HG03521 (cell line): ENCODE results near the gene CPEB1.
"Not testable (repeated sequence)": the region's sequence is repeated elsewhere in the genome, so short reads cannot be mapped to it uniquely, and the experiment has no call there.

Source experiments
- ATAC-seq: cut with Tn5 transposase; IDR thresholded peaks from one replicate; pipeline ENCODE4 v1.9.1; 2021; ENCODE audit warnings: mild to moderate bottlenecking, moderate library complexity; ENCODE audit not compliant: unreplicated experiment

The CPEB1 gene

DNA sequence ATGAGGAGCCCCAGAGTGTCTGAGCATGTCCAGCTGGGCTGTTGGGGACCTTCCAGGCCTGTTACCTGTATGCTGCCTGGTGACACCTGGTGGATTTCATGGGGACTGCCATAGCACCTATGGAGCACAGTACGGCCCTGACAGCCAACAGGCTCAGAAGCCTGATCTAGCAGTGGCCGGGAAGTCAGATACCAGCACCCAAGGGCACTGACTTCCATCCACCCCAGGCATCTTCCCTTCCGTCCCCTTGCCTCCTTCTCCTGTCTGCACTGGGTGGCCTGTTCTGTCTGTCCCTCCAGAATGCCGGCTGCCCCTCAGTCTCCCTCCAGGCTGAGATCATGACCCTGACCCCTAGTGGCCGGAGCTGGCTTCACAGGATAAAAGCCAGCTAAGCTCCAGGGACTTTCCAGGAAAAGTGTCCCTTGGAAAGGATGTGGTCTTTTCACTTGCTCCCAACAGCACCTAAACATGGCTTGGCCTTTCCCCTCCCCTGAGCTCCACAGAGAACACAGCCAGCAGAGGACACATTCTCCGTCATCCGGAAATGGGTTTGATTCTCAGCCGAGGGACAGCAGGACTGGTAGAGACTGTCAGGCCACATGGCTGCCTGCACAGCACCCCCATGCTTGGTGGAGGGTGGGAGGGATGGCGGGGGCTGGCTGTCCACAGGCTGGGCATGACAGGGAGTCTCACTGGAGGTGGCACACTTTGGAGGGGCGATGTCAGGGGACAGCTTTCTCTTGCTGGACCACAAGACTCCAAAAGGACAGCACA, 116.4 kb downstream of the CPEB1 start:
- ATAC-seq, result peak; percentile 84

GRCh38 chr15:82530006-82530405, 117.2 kb downstream of the CPEB1 start:
- no peak for ATAC-seq

DNA sequence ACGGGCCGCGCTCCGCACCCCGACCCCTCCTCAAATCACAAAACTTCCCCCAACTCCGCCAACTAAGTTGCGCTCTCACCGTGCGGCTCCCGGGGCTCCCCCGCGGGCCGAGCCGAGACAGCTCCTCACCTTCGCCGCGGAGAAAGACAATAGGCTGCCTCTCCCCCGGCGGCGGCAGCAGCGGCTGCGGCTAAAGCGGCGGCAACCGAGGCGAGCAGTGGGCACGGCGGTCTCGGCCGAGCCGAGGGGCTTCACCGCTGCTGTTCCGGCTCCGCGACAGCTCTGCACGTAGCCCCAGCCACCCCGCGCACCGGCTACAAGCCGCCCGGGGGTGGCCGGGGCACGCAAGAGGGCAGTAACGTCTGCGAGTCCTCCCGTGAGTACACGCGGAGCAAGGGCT, 133.6 kb downstream of the CPEB1 start:
- ATAC-seq, result not testable (repeated sequence)

DNA sequence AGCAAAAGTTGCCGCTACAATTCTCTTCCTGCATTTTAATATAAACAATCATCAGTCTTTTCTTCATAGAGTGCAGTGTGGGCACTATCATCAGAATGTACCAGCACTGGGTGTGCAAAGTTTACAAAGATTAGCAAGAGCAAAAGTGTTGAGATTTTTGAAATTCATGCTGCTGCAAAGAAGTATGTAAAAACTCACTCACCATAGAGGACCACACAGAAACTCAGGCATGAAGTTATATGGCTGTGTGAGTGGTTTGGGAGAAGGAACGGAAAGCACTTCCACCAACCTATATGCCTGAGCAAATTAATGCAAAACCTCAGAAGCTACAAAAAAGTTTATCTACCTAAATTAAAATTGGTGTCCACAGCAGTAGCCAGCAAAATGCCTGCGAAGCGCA, 139.5 kb downstream of the CPEB1 start:
- not testable (repeated sequence) for ATAC-seq

GRCh38 chr15:82507087-82507486, 140.1 kb downstream of the CPEB1 start:
- not testable (repeated sequence) for ATAC-seq

DNA sequence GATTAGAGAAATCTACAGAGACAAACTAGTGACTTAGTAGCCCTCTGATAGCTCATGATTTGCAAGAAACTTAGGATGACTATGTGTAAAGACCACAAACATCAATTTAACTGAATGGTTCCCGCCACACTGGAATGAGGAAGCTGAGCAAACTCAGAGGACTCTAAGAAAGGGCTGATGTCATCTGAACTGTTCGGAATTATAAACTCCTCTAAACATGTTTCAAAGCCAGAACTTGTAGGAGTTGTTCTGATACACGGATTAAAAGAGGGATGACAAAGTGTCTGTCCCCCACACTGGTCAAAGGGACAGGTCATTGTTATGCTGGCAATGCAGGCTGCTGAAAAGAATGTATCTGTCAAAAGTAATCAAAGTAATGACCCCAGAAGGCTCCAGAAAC, 141.3 kb downstream of the CPEB1 start:
- not testable (repeated sequence) for ATAC-seq

GRCh38 chr15:82504074-82504473, 143.1 kb downstream of the CPEB1 start:
- ATAC-seq, result not testable (repeated sequence)

GRCh38 chr15:82502700-82503339, 144.3 kb downstream of the CPEB1 start:
- not testable (repeated sequence) for ATAC-seq

DNA sequence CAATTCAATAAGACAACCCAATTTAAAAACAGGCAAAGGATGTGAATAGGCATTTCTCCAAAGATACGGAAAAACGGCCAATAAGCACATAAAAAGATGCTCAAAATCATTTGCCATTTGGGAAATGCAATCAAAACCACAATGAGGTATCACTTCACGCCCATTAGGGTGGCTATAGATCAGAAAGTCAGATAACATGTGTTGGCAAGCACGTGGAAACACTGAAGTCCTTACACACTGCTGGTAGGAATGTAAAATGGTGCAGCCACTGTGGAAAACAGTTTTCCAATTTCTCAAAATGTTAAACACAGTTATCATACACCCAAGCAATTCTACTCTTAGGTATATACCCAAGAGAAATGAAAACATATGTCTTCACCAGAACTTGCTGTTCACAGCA, 146.4 kb downstream of the CPEB1 start:
- not testable (repeated sequence) for ATAC-seq

GRCh38 chr15:82497978-82498377, 149.2 kb downstream of the CPEB1 start:
- not testable (repeated sequence) for ATAC-seq
